HG02973 (cell line): Measurements from ENCODE around the gene SLC7A6.

Source experiments
- ATAC-seq: cut with Tn5 transposase; IDR thresholded peaks from one replicate; pipeline ENCODE4 v1.9.1; 2021; ENCODE audit warnings: moderate library complexity; ENCODE audit not compliant: unreplicated experiment

Gene SLC7A6

GRCh38 chr16:68234188-68235107, 29.9 kb upstream of the SLC7A6 start:
- ATAC-seq: no peak

GRCh38 chr16:68235108-68235886, 29.0 kb upstream of the SLC7A6 start:
- ATAC-seq: no peak

- ATAC-seq: no peak
These were observed 28.5 kb upstream of the SLC7A6 start, which contains the start of gene ESRP2 for GRCh38 chr16:68235887-68236136. ESRP2 (minus strand) TSS chr16:68236127; CDS start chr16:68236045, 82 bp downstream.

- ATAC-seq: no peak
These were observed 28.0 kb upstream of the SLC7A6 start for GRCh38 chr16:68236137-68236825.

- no peak for ATAC-seq
These were observed 27.5 kb upstream of the SLC7A6 start for GRCh38 chr16:68236826-68237242.

GRCh38 chr16:68237243-68238028, 26.9 kb upstream of the SLC7A6 start:
- ATAC-seq: peak; percentile 71

GRCh38 chr16:68238029-68238345, 26.3 kb upstream of the SLC7A6 start:
- ATAC-seq: peak; percentile 23

- no peak for ATAC-seq
These were observed 22.2 kb upstream of the SLC7A6 start for GRCh38 chr16:68242085-68242484.

- no peak for ATAC-seq
These were observed 21.1 kb upstream of the SLC7A6 start for GRCh38 chr16:68242926-68243858.

GRCh38 chr16:68244481-68244902, 19.8 kb upstream of the SLC7A6 start:
- no peak for ATAC-seq

GRCh38 chr16:68244903-68245853, 19.1 kb upstream of the SLC7A6 start, which contains the start of gene PLA2G15:
PLA2G15 (plus strand) TSS chr16:68245373; CDS start chr16:68245427, 54 bp downstream.
- ATAC-seq: peak; percentile 74

GRCh38 chr16:68246121-68246520, 18.2 kb upstream of the SLC7A6 start:
- no peak for ATAC-seq

- ATAC-seq: no peak
These were observed 17.7 kb upstream of the SLC7A6 start for GRCh38 chr16:68246666-68247065.

GRCh38 chr16:68247400-68247799, 16.9 kb upstream of the SLC7A6 start:
- no peak for ATAC-seq

- ATAC-seq: no peak
These were observed 16.4 kb upstream of the SLC7A6 start for GRCh38 chr16:68247932-68248331.

- no peak for ATAC-seq
These were observed 15.0 kb upstream of the SLC7A6 start for GRCh38 chr16:68249371-68249770.

GRCh38 chr16:68250951-68251350, 13.4 kb upstream of the SLC7A6 start:
- no peak for ATAC-seq

GRCh38 chr16:68251832-68252231, 12.5 kb upstream of the SLC7A6 start:
- ATAC-seq: no peak
